DND-41 (cell line): ENCODE data around the gene PLSCR3.

Experiments used
- ATAC-seq: fragments of 200-7000 bp; cut with Tn5 transposase; 3 replicates; pipeline ENCODE4 v1.9.1; 2021; ENCODE audit warnings: low read depth; ENCODE audit not compliant: insufficient read depth
- DNase-seq: peaks from one replicate; pipeline ENCODE4 v3.0.0-alpha.2; 2020
- H2AFZ ChIP-seq: 2 replicates; pipeline ENCODE4 v1.6.0; 2012; ENCODE audit warnings: low read depth, low read length
- H3K27ac ChIP-seq: 2 replicates; pipeline ENCODE4 v1.5.1; 2012; ENCODE audit warnings: low read length, inconsistent platforms
- H3K27me3 ChIP-seq: fragments of 200-600 bp; sonication (generic); 2 replicates; pipeline ENCODE4 v1.6.0; 2012; ENCODE audit warnings: low read length, mild to moderate bottlenecking, inconsistent platforms; ENCODE audit not compliant: insufficient read depth, poor library complexity
- H3K36me3 ChIP-seq: 2 replicates; pipeline ENCODE4 v1.5.1; 2012; ENCODE audit warnings: low read length, inconsistent platforms; ENCODE audit not compliant: insufficient read depth
- H3K4me1 ChIP-seq: 2 replicates; pipeline ENCODE4 v1.5.1; 2012; ENCODE audit warnings: mild to moderate bottlenecking, low read length; ENCODE audit not compliant: insufficient read depth
- H3K4me2 ChIP-seq: 2 replicates; pipeline ENCODE4 v1.6.0; 2012; ENCODE audit warnings: mild to moderate bottlenecking, moderate library complexity, low read length, inconsistent platforms; ENCODE audit not compliant: insufficient read depth
- H3K4me3 ChIP-seq, 2 experiments: fragments of 200-600 bp in 1 of 2; shearing (Covaris generic) in 1 of 2; 2 replicates each; pipeline ENCODE4 v1.5.1; 2012 to 2016; ENCODE audit warnings: inconsistent platforms in 2 of 2, low read length in 2 of 2, mild to moderate bottlenecking in 2 of 2, low read depth in 1 of 2, moderate library complexity in 1 of 2
- H3K79me2 ChIP-seq: 2 replicates; pipeline ENCODE4 v1.6.0; 2012; ENCODE audit warnings: low read length, inconsistent platforms; ENCODE audit not compliant: insufficient read depth
- H3K9ac ChIP-seq: 2 replicates; pipeline ENCODE4 v1.6.0; 2012; ENCODE audit warnings: low read depth, mild to moderate bottlenecking, inconsistent platforms, low read length, moderate library complexity
- H3K9me3 ChIP-seq: 2 replicates; pipeline ENCODE4 v1.5.1; 2012; ENCODE audit warnings: low read length, moderate library complexity, mild to moderate bottlenecking, inconsistent platforms; ENCODE audit not compliant: insufficient read depth, severe bottlenecking
- H4K20me1 ChIP-seq: 2 replicates; pipeline ENCODE4 v1.6.0; 2012; ENCODE audit warnings: low read length; ENCODE audit not compliant: insufficient read depth
- CTCF ChIP-seq: IDR thresholded peaks from 2 replicates; pipeline ENCODE4 v1.5.1; 2012; ENCODE audit warnings: borderline replicate concordance, low read length, moderate library complexity, mild to moderate bottlenecking; ENCODE audit not compliant: poor library complexity, severe bottlenecking; ENCODE audit errors: extremely low read depth
- EZH2 ChIP-seq: IDR thresholded peaks from 3 replicates; pipeline ENCODE4 v1.6.1; 2012; ENCODE audit warnings: borderline replicate concordance, low read depth, mild to moderate bottlenecking, moderate library complexity, low read length, inconsistent platforms; ENCODE audit not compliant: severe bottlenecking

Gene PLSCR3

DNA sequence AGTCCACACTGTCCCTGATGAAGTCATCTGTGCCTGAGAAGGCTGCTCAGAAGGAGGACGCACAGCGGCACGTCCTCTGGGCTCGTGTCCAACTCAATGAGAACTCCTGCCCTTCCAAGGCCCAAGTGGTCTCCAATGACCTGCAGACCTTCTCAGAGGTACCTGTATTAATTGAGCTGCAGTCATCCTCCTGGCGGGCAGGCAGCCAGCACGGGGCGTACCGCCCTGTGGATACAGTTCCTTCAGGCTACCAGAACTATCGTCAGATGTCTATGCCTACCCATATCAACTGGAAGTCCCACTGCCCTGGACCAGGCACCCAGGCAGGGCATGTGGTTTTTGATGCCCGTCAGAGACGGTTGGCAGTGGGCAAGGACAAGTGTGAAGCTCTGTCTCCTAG lies 38.0 kb upstream of the PLSCR3 start:
- no peak for TF ChIP-seq CTCF
- no peak for TF ChIP-seq EZH2
- H2AFZ ChIP-seq: no peak overlapping the region
- no peaks in the 10 kb centered on the region for H3K27me3 ChIP-seq
- H3K4me2 ChIP-seq: no peak overlapping the region
- H3K36me3 ChIP-seq: peaks cover 4% of the 10 kb centered on the region; the same call in 1 of the 2 replicates
- peaks cover 17% of the 10 kb centered on the region for H3K4me1 ChIP-seq
- DNase-seq (no peak), ATAC-seq (no peak)
- no peak overlapping the region for H3K27ac ChIP-seq
- H3K9ac ChIP-seq: no peak overlapping the region
- peaks cover 15% of the 10 kb centered on the region for H3K79me2 ChIP-seq
- no peaks in the 10 kb centered on the region for H3K9me3 ChIP-seq
- H3K4me3 ChIP-seq: no peak overlapping the region
- no peaks in the 10 kb centered on the region for H4K20me1 ChIP-seq

DNA sequence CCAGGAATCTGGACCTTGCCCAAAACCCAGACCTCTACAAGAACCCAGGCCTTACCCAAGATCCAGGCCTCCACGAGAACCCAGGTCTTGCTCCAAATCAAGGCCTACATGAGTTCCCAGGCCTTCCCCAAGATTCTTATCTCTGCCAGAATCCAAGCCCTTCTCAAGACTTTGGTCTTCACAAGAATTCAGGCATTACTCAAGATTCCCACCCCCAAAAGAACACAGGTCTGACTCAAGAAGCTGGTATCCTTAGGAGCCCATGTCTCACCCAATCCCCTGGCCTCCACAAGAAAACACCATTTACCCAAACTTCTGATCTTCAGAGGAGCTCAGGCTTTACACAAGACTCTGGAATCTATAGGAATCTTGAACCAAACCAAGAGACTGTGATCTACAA lies 36.9 kb upstream of the PLSCR3 start:
- TF ChIP-seq EZH2 (no peak), CTCF (no peak)
- H2AFZ ChIP-seq: no peak overlapping the region
- peaks cover 1% of the 10 kb centered on the region; the same call in 1 of the 2 replicates for H3K36me3 ChIP-seq
- no peak overlapping the region for H3K4me2 ChIP-seq
- no peak overlapping the region for H3K9ac ChIP-seq
- no peak overlapping the region for H3K4me3 ChIP-seq
- DNase-seq (no peak), ATAC-seq (no peak)
- peaks cover 9% of the 10 kb centered on the region for H3K79me2 ChIP-seq
- no peaks in the 10 kb centered on the region for H3K27me3 ChIP-seq
- H4K20me1 ChIP-seq: no peaks in the 10 kb centered on the region; the same call in 1 of the 2 replicates
- no peaks in the 10 kb centered on the region for H3K9me3 ChIP-seq
- H3K27ac ChIP-seq: no peak overlapping the region
- peaks cover 10% of the 10 kb centered on the region for H3K4me1 ChIP-seq

GRCh38 chr17:7429722-7430121 lies 35.4 kb upstream of the PLSCR3 start:
- no peak overlapping the region for H3K4me3 ChIP-seq
- H3K27me3 ChIP-seq: no peaks in the 10 kb centered on the region
- H3K9ac ChIP-seq: no peak overlapping the region

More at GRCh38 chr17:7429722-7430121, 35.4 kb upstream of the PLSCR3 start:
- Histone ChIP-seq H4K20me1 (no peaks in the 10 kb centered on the region; the same call in 1 of the 2 replicates), H3K9me3 (no peaks in the 10 kb centered on the region), H3K4me2 (no peak overlapping the region), H3K27ac (no peak overlapping the region), H3K79me2 (no peaks in the 10 kb centered on the region), H3K36me3 (no peaks in the 10 kb centered on the region), H2AFZ (no peak overlapping the region), H3K4me1 (no peaks in the 10 kb centered on the region)
- TF ChIP-seq EZH2 (no peak), CTCF (no peak)
- ATAC-seq: no peak
- DNase-seq: no peak
